NCI-H2196 treated with DMSO at 0.1 percent for 48 hours (cell line): ENCODE results near the gene AJM1.

Source experiments
- DNase-seq: peaks from one replicate; lab custom pipeline; 2025; ENCODE audit not compliant: unreplicated experiment; lab: John Stamatoyannopoulos, UW

AJM1 gene

DNA sequence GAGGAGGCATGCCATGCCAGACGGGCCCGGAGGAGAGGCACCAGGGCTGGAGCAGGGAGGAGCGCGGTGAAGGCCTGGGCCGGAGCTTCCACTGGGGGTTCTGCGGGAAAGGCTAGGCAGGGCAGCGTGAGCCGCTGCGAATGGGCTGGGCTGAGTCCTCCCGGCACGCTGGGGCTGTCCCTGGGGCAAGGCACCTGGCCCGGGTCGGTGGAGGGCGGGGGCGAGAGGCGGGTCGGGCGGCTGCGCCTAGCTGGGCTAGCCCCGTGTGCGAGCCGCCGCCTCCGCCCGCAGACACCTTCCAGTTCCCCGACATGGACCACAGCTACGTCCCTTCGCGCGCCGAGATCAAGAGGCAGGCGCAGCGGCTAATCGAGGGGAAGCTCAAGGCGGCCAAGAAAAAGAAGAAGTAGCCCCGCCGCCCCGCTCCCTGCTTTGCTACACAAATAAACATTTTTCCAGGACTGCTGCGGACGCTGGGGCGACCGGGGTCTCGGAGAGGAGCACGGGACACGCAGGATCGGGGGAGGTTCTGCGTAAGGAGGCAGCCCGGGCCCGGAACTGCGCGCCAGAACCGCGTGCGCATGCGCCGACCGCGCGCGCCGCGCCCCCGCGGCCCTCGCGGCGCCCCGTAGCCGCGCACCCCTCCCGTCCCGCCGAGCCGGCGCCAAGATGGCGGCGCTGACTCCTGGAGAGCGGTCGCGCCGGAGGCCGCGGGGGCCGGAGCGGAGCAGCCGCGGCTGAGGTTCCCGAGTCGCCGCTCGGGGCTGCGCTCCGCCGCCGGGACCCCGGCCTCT, 34.8 kb upstream of the AJM1 start, which contains the start of gene RABL6:
Gene RABL6 (plus strand): TSS at position 668 of the 794 bp plus-strand sequence. CDS start 249 bp downstream, outside the sequence.
- DNase-seq: peak; percentile 40

DNA sequence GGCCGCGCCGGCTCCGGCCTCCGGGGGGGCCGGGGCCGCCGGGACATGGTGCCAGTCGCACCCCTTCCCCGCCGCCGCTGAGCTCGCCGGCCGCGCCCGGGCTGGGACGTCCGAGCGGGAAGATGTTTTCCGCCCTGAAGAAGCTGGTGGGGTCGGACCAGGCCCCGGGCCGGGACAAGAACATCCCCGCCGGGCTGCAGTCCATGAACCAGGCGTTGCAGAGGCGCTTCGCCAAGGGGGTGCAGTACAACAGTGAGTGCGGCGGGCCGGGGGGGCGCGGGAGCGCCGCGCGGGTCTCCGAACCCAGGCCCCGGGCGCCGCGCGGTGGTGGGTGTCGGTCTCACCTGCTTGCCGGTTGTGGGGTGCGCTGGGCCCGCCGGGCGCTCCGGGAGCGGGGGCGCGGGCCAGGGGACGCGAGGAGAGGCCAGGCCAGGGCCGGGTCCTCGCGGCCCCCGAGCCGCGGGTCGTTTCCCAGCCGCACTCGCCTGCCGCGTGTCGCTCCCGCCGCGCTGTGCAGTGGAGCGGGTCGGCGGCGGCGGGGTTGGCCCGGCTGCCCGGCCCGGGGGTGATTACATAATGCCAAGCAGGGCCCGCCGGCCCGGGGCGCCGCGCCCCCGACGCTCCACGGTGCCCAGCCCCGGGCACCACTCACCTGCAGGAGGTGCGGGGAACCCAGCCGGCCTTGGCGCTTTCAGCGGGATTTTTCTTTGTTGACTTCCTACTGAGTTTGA, 34.0 kb upstream of the AJM1 start:
- DNase-seq: no peak

DNA sequence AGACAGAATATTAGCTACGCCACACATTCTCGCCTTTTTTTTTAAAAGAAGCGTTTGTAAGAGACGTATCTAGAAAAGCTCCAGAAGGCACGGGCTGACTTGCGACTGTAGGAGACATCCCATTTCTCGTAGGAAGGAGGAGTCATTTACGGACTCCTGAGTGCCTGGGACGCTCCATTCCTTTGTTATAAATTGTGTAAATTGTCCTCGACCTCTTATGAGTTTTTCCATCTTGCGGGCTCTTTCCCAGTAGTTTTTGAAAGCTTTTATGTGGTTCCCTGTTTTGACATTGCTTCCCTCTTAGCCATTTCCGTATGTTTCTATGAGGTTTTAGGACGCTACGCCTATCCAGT, 33.5 kb upstream of the AJM1 start:
- no peak for DNase-seq

GRCh38 chr9:136814725-136815421, 27.4 kb upstream of the AJM1 start:
- DNase-seq: no peak

- no peak for DNase-seq
Measured at GRCh38 chr9:136815422-136815782, 26.9 kb upstream of the AJM1 start.

DNA sequence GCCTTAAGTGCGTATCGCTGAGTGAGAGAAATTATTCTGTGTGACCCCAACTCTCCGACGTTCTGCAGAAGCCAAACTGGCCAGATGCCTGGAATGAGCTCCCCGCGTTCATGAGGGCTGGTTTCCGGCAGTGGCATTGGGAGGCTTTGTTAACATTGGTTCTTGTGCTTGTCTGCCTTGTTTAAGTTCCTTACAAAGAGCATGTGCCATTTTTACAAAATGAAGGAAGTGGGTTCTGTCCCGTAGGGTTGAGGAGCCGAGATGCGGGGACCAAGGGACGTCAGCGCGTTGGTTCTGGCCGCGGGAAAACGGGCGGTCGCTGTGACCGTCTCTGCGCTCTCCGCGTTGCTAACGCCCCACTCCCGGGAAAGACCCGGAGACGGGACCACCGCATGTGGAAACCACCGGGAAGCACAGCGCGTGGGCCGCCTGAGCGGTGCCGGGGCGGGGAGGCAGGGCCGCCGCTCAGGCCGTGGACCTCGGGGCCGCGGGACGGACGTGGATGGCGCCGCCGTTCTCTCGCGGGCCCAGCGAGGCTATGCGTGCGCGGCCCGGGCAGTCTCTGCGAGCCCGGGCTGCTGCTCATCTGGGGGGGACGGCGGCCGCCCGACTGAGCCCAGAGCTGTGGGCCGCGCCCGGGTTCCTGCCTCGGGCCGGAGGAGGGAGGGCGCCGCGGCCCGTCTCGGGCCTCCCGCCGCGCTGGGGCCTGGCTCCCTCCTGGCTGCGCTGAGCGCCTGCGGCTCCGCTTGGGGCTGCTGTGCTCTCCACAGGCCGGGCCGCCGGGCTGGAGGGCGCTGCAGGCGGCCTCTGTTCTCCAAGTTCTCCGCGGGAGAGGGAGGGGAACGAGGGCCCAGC, 21.1 kb upstream of the AJM1 start:
- DNase-seq: no peak

- no peak for DNase-seq
Measured at GRCh38 chr9:136821826-136822544, 20.3 kb upstream of the AJM1 start.

DNA sequence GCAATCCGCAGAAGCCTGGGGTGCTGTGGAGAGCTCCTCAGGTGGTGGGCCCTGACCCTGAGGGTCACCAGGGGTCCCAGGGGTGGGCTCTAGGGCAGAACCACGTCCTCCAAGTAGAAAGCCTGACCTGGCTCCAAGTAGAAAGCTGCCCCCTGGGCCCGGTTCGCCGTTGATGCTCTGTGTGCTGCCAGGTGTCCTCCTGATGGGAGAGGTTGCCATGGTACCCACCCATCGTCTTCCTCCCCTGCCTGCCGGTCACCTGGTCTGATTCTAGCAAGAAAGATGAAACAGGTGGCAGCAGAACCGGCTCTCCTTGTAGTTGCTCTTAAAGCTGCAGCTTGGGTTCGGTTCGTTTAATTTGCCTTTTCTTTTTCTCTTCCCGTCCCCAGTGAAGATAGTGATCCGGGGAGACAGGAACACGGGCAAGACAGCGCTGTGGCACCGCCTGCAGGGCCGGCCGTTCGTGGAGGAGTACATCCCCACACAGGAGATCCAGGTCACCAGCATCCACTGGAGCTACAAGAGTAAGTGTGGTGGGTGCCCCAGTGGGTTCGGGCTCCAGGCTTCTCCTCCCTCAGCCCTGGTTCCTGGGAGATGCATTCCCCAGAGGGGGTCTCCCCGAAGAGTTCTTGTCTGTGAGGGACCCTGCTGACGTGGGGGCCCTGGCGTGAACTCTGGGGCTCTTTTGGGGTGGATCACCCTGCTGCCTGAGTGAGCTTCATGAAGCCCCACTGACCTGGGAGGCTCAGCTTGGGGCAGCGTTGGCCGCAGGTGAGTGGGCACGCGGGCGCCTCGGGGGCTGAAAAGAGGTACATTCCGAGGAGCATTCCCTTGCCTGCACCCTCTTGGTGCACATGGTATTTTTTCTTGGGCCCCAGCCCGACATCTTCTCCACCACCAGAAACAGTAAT, 18.9 kb upstream of the AJM1 start:
- DNase-seq: no peak

DNA sequence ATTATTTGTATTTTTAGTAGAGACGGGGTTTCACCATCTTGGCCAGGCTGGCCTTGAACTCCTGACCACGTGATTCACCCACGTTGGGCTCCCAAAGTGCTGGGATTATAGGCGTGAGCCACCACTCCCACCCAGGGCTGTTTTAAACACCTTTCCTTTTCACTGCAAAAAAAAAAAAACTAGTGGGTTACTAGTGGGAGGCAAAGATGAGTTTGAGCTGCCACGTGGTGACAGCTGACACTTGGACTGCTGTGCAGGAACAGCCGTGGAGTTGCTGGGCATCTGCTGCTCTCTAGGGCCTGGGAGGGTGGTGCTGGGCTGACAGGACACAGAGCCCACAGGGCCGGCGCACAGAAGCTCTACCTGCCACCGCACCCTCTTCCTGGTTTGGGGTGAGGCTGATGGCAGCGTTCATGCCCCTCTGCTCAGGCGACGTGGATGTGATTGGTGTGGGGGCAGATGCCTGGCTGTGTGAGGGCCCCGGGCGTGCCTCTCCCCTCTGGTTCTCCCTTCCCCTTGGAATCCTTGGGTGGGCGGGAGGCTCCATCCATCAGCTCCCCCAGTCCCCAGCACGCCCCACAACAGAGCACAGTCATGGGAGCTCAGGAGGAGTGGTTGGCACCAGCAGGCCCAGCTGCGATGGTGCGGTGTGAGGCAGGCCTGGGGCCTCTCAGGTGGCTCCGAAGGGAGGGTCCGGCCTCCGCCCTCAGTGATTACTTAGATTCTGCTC, 17.6 kb upstream of the AJM1 start:
- no peak for DNase-seq

DNA sequence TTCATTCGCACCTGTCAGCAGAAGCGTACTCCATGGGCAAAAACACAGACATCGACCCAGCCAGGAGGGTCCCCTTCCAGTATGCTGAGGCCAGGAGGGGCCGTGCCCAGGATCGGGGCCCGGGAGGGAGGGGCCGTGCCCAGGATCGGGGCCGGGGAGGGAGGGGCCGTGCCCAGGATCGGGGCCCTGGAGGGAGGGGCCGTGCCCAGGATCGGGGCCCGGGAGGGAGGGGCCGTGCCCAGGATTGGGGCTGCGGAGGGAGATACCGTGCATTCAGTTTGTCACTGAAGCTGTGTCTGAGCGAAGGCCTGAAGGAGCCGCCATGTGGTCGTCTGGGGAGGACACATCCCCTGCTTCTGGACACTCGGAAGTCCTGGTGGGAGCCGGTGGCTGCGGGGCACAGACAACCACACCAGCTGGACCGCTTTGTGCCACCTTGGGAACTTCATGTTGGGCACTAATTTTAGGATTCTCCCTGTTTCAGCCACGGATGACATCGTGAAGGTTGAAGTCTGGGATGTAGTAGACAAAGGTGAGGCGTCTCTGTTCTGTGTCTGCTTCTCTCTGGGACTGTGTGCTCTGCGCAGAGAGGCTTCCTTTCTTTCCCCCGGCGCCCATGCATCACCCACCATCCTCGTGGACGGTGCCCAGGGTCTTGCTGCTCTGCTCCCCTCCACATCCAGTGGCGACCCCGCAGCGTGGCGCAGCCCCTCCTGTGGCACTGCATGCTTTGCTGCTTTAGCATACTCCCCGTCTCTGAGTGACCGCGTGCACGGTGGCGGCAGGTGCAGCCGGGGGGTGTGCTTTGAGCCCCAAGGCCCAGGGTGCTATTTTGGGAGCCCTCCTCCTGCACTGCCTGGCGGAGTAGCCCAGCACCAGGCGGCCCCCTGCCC, 16.7 kb upstream of the AJM1 start:
- DNase-seq: no peak

DNA sequence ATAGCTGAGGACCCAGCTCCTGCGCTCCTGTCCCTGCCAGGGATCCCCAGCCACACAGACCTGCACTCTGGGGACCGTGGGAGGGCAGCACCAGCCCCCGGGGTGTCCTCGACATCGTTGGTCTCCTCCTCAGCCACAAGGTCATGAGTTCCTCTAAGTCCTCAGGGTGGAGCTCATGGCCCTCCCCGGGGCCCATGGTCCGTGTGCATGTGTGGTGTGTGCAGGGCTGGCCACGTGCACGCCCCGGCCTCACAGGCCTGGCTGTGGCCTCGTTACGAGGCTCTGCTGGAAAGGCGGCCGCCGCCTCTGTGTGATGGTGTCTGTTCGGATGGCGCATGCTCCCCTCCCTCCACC, 16.1 kb upstream of the AJM1 start:
- no peak for DNase-seq

DNA sequence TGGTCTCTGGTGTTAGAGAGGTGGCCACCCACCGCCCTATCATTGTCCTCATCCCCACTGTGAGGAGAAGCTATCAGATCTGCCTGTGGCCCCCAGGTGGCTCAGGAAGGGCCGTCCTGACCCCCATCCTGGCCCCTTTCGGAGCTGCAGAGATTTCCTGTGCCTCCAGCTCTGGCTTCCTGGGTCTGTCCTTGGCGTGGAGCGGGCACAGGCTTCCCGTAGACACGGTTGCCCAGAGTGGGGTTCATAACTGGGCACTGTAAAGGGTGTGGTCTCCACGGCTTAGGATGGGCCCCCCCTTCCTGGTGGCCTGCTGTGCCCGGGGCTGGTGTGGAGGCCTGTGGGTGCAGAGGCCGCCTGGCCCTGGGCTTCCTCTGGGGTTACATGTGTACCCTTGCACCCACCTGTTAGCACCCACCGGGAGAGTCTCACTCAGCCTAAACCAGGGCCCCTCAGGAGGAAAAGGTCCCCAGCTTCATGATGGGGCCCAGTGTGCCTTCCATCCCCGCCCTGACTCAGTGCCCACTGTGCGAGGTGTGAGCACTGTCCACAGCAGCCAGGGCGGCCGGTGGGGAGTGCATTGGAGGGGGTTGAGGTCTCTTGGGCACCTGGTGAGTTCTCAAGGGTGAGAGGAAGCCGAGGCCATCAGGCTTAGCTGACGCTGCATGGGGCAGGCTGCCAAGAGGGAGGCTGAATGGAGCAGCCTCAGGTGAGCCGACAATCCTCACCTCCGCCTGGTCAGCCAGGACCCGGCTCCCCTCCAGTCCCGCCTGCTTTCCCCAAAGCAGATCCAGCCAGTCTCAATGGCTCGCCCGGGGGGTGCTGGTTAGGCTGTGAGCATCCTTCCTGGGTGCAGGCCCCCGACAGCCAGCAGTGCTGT, 15.3 kb upstream of the AJM1 start:
- DNase-seq: no peak

DNA sequence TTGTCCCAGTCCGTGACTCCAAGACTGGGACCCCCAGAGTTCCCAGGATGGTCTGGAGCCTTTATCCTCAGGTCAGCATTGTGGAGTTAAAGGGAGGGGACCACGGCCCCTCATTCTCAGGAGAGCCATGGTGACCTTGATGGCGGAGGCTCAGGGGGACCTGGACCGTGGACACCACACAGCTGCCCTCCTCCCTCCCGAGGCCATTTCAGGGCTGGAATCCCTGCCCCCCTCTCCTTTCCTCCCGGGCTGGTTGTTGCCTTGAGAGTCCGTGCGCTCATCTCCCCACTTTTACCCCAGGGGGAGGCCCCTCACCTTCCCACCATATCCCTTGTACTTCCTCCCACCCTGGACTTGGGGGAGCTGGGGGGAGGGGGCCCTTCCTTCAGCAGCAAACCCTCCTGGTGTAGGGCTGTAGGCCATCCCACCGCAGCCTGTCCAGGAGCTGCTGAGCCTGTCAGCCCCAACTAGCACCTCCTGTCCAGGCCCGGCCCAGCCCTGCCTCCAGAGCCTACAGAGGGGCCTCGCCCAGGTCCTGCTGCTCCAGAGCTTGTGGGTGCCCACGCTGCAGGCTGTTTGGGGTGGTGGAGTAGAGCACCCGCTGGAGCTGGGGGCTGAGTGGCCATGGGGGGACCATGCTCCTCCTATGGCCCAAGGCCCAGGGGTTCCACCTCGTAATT, 14.3 kb upstream of the AJM1 start:
- DNase-seq: no peak

DNA sequence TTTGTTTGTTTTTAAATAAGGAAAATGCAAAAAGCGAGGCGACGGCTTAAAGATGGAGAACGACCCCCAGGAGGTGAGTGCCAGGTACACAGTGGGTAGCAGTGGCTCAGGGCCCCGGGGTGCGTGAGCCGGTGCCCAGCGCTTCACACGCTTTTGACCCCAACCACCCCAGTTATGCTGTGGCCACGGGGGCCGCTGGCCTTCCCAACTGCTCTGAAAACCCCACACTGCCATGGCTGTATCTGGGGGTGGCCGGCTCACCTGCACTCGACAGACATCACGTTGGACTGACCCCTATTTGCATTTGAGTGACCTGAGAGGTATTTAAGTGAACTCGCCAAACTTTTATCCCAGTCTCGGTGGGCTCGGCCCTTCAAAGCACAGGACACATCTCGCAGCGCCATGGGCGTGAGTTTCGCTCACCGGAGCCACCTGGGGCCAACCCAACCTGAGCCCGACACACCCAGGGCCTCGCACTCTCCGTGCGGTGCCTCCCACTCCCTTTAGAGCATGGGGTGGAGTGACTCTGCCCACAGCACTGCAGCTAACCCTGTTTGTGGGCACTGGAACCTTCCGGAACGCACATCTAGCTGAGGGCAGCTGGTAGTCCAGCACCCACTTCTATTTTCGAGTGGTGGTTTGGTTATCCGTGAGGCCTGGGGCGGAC, 13.7 kb upstream of the AJM1 start:
- no peak for DNase-seq

GRCh38 chr9:136829412-136829811, 12.9 kb upstream of the AJM1 start:
- no peak for DNase-seq
